Measurements from ENCODE around the gene IGF2R.
A peak's percentile ranks its signal among the peaks of the same experiment; 100 is the strongest.

Gene IGF2R

GRCh38 chr6:159978291-159979135 lies 9.6 kb downstream of the IGF2R start:
- no peak for DNase-seq

DNA sequence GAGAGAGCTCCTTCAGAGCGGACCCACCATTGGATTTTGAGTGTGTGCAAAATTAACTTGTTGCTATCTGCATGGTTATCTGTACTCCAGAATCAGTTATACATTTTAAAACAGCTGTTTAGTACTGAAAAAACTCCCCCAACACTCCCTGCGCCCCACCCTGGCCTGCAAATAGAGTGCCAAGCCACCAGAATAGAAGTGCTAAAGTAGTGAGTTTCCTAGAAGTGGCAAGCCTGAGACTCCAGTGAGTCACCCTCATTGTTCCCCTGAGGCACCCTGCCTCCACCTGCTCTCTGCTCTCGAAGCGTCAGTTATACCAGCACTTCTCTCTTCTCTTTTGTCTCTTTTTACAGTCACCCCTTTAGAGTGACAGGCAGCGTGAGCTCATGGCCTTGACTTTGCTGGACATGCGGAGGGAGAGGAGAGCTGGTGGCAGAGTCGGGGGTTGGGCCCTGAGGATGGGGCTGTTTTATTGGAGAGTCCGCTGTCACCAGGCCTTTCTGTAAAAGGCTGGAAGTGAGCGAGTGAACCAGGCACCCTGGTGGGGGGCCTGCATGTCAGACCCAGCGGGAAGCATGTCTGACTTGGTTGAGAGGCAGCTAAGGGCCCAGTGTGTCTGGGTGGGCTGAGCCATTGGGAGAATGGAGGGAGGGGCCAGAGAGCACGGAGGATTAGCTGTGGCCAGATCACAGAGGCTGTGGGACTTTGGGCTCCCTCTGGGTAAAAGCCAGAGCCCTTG lies 10.4 kb downstream of the IGF2R start:
- DNase-seq, result no peak

DNA sequence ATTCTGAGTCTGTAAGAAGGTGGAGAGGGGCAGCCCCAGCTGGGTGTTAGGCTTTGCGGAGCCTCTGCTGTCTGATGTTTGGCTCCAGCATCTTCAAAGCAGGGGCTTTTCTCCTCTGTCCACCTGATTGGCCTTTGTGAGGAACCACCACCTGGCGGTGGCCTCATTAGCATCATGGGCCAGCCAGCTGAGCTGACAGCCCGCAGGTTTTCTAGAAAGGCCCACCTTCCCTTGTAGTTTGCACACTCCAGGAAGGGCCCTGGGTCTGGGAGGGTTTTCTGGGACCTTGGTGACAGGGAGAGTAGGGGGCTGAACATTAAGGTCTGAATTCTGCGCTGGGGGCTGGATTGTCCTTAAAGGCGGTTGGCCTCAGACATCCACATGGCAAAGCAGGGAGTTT lies 11.6 kb downstream of the IGF2R start:
- no peak for DNase-seq

DNA sequence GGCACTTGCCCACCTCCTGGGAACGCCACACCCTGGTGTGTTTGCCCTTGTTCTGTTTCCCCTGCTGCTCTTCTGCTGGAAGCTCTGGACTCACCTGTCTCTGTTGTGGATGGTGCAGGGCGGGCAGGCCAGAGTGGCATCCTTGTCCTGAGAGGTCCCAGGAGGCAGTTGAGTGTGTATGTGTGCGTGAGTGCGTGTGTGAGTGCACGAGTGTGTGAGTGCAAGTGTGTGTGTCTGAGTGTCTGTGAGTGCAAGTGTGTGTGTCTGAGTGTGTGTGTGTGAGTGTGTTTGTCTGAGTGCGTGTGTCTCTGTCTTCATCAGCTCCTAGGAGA lies 12.2 kb downstream of the IGF2R start:
- no peak for DNase-seq

GRCh38 chr6:159981403-159982245 lies 12.7 kb downstream of the IGF2R start:
- DNase-seq, result peak in 1 of 2 experiments; percentile 10

GRCh38 chr6:159982731-159983506 lies 14.0 kb downstream of the IGF2R start:
- no peak for DNase-seq

DNA sequence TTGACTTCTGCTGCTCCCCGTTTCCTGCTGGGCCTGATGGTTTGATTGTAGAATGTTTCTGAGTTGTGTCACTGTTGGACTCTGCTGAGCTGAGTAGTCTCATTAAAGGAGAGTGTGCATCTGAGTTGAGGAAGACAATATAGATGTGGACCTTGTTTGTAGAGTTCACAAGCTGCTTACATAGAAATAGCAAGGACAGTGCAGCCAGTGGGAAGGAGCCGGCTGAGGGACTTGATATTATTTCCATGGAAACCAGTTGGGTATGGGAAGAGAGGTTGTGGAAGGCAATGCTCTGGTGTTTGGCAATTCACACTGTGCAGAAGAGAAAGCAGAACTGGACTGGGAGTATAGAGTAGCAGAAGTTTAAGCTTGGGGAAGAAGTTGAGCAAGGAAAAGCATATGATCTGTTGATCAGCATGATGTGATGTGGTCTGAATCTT lies 14.8 kb downstream of the IGF2R start:
- no peak for DNase-seq

DNA sequence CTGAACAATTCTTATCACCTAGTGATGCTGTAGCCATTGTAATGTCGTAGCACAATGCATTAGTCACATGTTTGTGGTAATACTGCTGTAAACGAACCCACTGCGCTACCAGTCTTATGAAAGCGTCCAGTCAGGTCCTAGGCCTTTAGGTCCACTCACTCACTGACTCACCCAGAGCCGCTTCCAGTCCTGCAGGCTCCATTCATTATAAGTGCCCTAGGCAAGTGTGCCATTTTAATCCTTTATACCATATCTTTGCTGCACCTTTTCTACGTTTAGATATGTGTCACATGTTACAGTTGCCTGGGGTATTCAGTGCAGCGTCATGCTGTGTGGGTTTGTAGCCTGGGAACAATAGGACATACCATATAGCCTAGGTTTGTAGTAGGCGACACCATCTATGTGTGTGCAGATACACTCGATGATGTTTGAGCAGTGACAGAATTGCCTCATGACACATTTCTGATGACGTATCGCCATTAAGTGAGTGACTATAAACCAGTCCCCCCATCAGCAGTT lies 15.4 kb downstream of the IGF2R start:
- no peak for DNase-seq

- no peak for DNase-seq
Observed at GRCh38 chr6:159985296-159985945, 16.5 kb downstream of the IGF2R start.

GRCh38 chr6:159988983-159989454 lies 20.1 kb downstream of the IGF2R start:
- DNase-seq, result no peak

GRCh38 chr6:159989492-159990480 lies 20.9 kb downstream of the IGF2R start:
- no peak for DNase-seq

DNA sequence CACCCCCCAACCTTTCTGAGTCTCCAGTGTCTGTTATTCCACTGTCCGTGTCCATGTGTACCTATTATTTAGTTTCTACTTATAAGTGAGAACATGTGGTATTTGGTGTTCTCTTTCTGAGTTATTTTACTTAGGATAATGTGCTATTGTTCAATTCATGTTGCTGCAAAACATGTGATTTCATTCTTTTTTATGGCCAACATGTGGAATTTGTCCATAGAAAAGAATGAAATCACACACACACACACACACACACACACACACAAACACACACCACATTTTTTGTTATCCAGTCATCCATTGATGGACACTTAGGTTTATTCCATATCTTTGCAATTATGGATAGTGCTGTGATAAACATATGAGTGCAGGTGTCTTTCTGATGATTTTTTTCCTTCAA lies 23.5 kb downstream of the IGF2R start:
- DNase-seq, result no peak

DNA sequence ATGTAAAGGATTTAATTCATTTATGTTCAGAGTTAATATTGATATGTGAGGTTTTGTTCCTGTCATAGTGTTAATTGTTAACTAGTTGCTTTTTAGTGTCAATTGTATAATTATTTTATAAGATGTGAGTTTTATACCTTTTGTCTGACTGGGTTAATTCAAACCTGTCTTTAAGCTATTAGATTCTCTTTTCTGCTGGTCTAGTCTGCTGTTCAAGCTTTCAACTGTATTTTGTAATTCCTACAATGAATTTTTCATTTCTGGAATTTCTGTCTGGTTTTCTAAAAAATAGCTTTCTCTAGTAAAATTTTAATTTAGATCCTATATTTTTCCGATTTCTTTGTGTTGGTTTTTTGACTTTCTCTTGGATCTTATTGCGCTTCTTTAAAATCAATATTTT lies 26.5 kb downstream of the IGF2R start:
- DNase-seq, result no peak

GRCh38 chr6:159996087-159996622 lies 27.3 kb downstream of the IGF2R start:
- DNase-seq, result no peak

DNA sequence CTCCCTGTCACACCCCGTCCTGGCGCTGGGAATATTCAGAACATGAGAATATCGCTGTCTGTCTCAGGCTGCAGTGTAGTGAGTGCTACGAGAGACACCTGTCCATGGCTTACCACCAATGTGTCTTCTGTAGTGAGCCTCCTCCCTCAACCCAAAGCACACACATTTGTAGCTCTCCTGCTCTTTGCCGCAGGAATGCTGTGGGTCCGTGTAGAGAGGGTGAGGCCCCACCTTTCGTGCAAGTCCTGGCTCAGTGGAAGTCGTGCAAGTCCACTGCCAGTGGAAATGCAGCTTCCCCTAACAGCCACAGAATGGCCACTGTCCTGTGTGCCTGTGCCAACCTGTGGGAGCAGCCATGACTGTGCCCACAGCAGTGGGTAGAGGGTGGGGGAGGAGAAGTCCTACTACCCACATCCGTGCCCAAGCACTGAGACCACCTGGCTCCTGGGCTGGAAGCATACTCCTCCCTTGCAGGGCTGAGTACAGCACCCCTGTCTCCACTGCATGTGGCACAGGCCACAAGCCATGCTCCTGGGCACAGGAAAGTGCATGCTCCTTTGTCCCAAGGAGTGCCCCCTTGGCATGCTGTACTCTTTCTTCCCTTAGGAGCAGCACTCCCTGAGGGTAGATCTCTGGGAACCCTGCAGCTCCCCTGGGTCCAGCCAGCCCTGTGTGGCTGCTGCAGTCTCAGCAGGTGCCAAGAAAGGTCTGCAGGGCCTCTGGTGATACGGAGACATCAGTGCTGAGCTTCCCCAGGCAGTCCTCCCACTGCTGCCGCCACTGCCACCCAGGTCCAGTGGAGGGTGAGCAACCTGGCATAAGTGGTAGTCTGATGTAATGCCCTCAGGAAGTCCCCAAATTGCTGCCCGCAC lies 28.0 kb downstream of the IGF2R start:
- DNase-seq, result no peak

- no peak for DNase-seq
Observed at GRCh38 chr6:159997498-159998101, 28.7 kb downstream of the IGF2R start.

- no peak for DNase-seq
Observed at GRCh38 chr6:159998538-159998937, 29.7 kb downstream of the IGF2R start.

- DNase-seq, result no peak
Observed at GRCh38 chr6:159999240-159999671, 30.4 kb downstream of the IGF2R start.
